Vagina (tissue), 2 donors: Measurements from ENCODE around the gene LIFR. TPM values are rescaled to one million over a fixed set of nuclear protein-coding genes. Genes with fewer than 3 reads are reported as not detected.
A peak's percentile ranks its signal among the peaks of the same experiment; 100 is the strongest.

ENCODE experiments used
- DNase-seq, 2 donors: peaks; one replicate each; pipeline ENCODE4 v3.0.0-alpha.2; 2017; ENCODE audit errors: extremely low spot score in 2 of 2
- H3K27ac ChIP-seq: fragments of 200-600 bp; sonication (generic); one replicate; pipeline ENCODE4 v1.5.1; 2019
- H3K27me3 ChIP-seq: fragments of 200-600 bp; sonication (generic); one replicate; pipeline ENCODE4 v1.5.1; 2019
- H3K36me3 ChIP-seq, 2 donors: fragments of 200-600 bp; sonication (generic); one replicate each; pipeline ENCODE4 v1.5.1; 2017 to 2019
- H3K4me1 ChIP-seq: fragments of 200-600 bp; sonication (generic); one replicate; pipeline ENCODE4 v1.5.1; 2019
- H3K4me3 ChIP-seq, 2 donors: fragments of 200-600 bp; sonication (generic); 1 replicate in 1 of 2; 2 replicates in 1 of 2; pipeline ENCODE4 v1.5.1; 2016 to 2019
- H3K9me3 ChIP-seq: fragments of 200-600 bp; sonication (generic); one replicate; pipeline ENCODE4 v1.5.1; 2019
- CTCF ChIP-seq, 3 experiments: fragments of 450-650 bp in 2 of 3; fragments of 200-600 bp in 1 of 3; sonication (generic) in 1 of 3; IDR thresholded peaks; one replicate each; pipeline ENCODE4 v1.5.1; 2017 to 2019; ENCODE audit warnings: antibody characterized with exemption in 3 of 3, mild to moderate bottlenecking in 2 of 3, moderate library complexity in 2 of 3
- POLR2A ChIP-seq, 2 donors: fragments of 450-650 bp; IDR thresholded peaks; one replicate each; pipeline ENCODE4 v1.6.1; 2017; ENCODE audit warnings: antibody characterized with exemption in 2 of 2, mild to moderate bottlenecking in 2 of 2, moderate library complexity in 2 of 2
- POLR2AphosphoS5 ChIP-seq, 2 donors: sonication (generic); formaldehyde crosslinking; IDR thresholded peaks; one replicate each; pipeline ENCODE4 v1.9.0; 2017; ENCODE audit warnings: antibody characterized with exemption in 2 of 2, mild to moderate bottlenecking in 2 of 2, low read depth in 1 of 2; ENCODE audit not compliant: insufficient read depth in 1 of 2
- intact Hi-C: fragments of 100-400 bp; cut with DNase I; formaldehyde crosslinking; loops from one replicate; pipeline ENCODE4 v1.15.1; 2023
- total RNA-seq: library from RNA; depleted of rRNA; stranded (reverse); fragments of >200 nt; gene quantifications from one replicate; pipeline ENCODE4 v1.2.3, GENCODE V29; 2016

The LIFR gene
- total RNA-seq, 1 donor from 2014 or later = 63.3 TPM

- H3K4me1 ChIP-seq = peaks cover 60% of the 10 kb centered on the region
Observed at GRCh38 chr5:38463634-38464521, 92.6 kb downstream of the LIFR start.

GRCh38 chr5:38462976-38463633, 93.3 kb downstream of the LIFR start:
- peaks cover 52% of the 10 kb centered on the region for H3K4me1 ChIP-seq
- H3K27me3 ChIP-seq = no peaks in the 10 kb centered on the region
- no peak overlapping the region for H3K4me3 ChIP-seq
- peak in 1 of 2 donors; percentile 82 for DNase-seq
- no peaks in the 10 kb centered on the region for H3K36me3 ChIP-seq
- intact Hi-C loops = no loop called here
- peak overlapping the region; percentile 7 for H3K27ac ChIP-seq
- TF ChIP-seq POLR2A (IDR thresholded peaks at IDR 0.05) (no peak), CTCF (IDR thresholded peaks at IDR 0.05) (no peak), POLR2AphosphoS5 (IDR thresholded peaks at IDR 0.05; ENCODE audit: insufficient read depth in 1 of 2, low read depth in 1 of 2) (peak in 1 of 2 donors; percentile 17)
- H3K9me3 ChIP-seq = no peaks in the 10 kb centered on the region

More at GRCh38 chr5:38463634-38464521, 92.6 kb downstream of the LIFR start:
- DNase-seq = peak in 1 of 2 donors; percentile 89
- intact Hi-C loops = no loop called here
- no peaks in the 10 kb centered on the region for H3K36me3 ChIP-seq
- H3K27ac ChIP-seq = peak overlapping the region; percentile 82
- TF ChIP-seq POLR2A (IDR thresholded peaks at IDR 0.05) (no peak), CTCF (IDR thresholded peaks at IDR 0.05) (no peak), POLR2AphosphoS5 (IDR thresholded peaks at IDR 0.05; ENCODE audit: insufficient read depth in 1 of 2, low read depth in 1 of 2) (no peak)
- no peak overlapping the region for H3K4me3 ChIP-seq
- H3K27me3 ChIP-seq = no peaks in the 10 kb centered on the region
- no peaks in the 10 kb centered on the region for H3K9me3 ChIP-seq

GRCh38 chr5:38458174-38458573, 98.3 kb downstream of the LIFR start:
- peak; percentile 40 to 47 for DNase-seq
- H3K4me3 ChIP-seq = no peak overlapping the region
- TF ChIP-seq POLR2AphosphoS5 (IDR thresholded peaks at IDR 0.05; ENCODE audit: insufficient read depth in 1 of 2, low read depth in 1 of 2) (no peak), CTCF (IDR thresholded peaks at IDR 0.05) (no peak), POLR2A (IDR thresholded peaks at IDR 0.05) (no peak)
- H3K9me3 ChIP-seq = no peaks in the 10 kb centered on the region
- H3K4me1 ChIP-seq = peaks cover 5% of the 10 kb centered on the region
- H3K27ac ChIP-seq = no peak overlapping the region
- H3K36me3 ChIP-seq = no peaks in the 10 kb centered on the region
- intact Hi-C loops = no loop called here
- no peaks in the 10 kb centered on the region for H3K27me3 ChIP-seq

GRCh38 chr5:38456657-38457399, 99.6 kb downstream of the LIFR start:
- Histone ChIP-seq H3K4me1 (no peaks in the 10 kb centered on the region), H3K27ac (no peak overlapping the region), H3K36me3 (no peaks in the 10 kb centered on the region), H3K27me3 (no peaks in the 10 kb centered on the region), H3K4me3 (no peak overlapping the region), H3K9me3 (no peaks in the 10 kb centered on the region)
- no peak for TF ChIP-seq CTCF (IDR thresholded peaks at IDR 0.05)
- TF ChIP-seq POLR2A (IDR thresholded peaks at IDR 0.05) = no peak
- TF ChIP-seq POLR2AphosphoS5 (IDR thresholded peaks at IDR 0.05; ENCODE audit: insufficient read depth in 1 of 2, low read depth in 1 of 2) = no peak
- intact Hi-C loops = no loop called here
- DNase-seq = peak in 1 of 2 donors; percentile 44
